K562 (cell line): ENCODE data around the gene USP12. TPM values are rescaled to one million over a fixed set of nuclear protein-coding genes. Genes with fewer than 3 reads are reported as not detected.

Source experiments
- E2F6 ChIP-seq, 2 experiments: IDR thresholded peaks; 2 replicates each; pipeline ENCODE4 v1.6.1; 2011; ENCODE audit warnings: borderline replicate concordance in 1 of 2, control low read depth in 1 of 2, low read depth in 1 of 2, low read length in 1 of 2, mild to moderate bottlenecking in 1 of 2, mixed read lengths in 1 of 2, moderate library complexity in 1 of 2; ENCODE audit not compliant: insufficient read depth in 1 of 2, insufficient read length in 1 of 2, poor library complexity in 1 of 2, severe bottlenecking in 1 of 2; ENCODE audit errors: extremely low read depth in 1 of 2
- FOXK1 ChIP-seq: sonication (generic); formaldehyde crosslinking; IDR thresholded peaks from 2 replicates; pipeline ENCODE4 v1.8.0; 2022; ENCODE audit warnings: missing genetic modification reagents, mild to moderate bottlenecking, borderline replicate concordance
- GMEB1 ChIP-seq: fragments of 250-450 bp; sonication (Bioruptor Pico); IDR thresholded peaks from 2 replicates; pipeline ENCODE4 v1.4.0; 2020; ENCODE audit warnings: mild to moderate bottlenecking
- IFI16 ChIP-seq: fragments of 250-450 bp; sonication (Bioruptor Pico); IDR thresholded peaks from 2 replicates; pipeline ENCODE4 v2.1.2; 2022; ENCODE audit warnings: mild to moderate bottlenecking, inconsistent platforms
- JUND ChIP-seq, 2 experiments: IDR thresholded peaks; 2 replicates in 1 of 2; 3 replicates in 1 of 2; pipeline ENCODE4 v1.6.1; 2011; ENCODE audit warnings: borderline replicate concordance in 2 of 2, low read depth in 2 of 2, low read length in 2 of 2, improper control_type of control experiment in 1 of 2, missing biosample characterization in 1 of 2, missing genetic modification characterization in 1 of 2, missing genetic modification reagents in 1 of 2
- MCM7 ChIP-seq, 2 experiments: fragments of 450-650 bp; IDR thresholded peaks; 2 replicates each; pipeline ENCODE4 v1.6.1; 2016 to 2018
- NUFIP1 ChIP-seq: fragments of 450-650 bp; IDR thresholded peaks from 2 replicates; pipeline ENCODE4 v1.6.1; 2018; ENCODE audit not compliant: partially characterized antibody
- SNRNP70 ChIP-seq: fragments of 200-400 bp; formaldehyde crosslinking; optimal IDR thresholded peaks from 2 replicates; pipeline ENCODE3; 2017; ENCODE audit warnings: low read depth, low read length
- ZBTB40 ChIP-seq, 2 experiments: fragments of 450-650 bp in 1 of 2; sonication (generic) in 1 of 2; formaldehyde crosslinking in 1 of 2; IDR thresholded peaks; 2 replicates each; pipeline versions ENCODE4 v1.7.1 to v1.9.0; 2016 to 2022; ENCODE audit warnings: inconsistent platforms in 1 of 2, mild to moderate bottlenecking in 1 of 2, missing genetic modification reagents in 1 of 2
- ZBTB8A ChIP-seq: fragments of 450-650 bp; IDR thresholded peaks from 2 replicates; pipeline ENCODE4 v1.6.1; 2018; ENCODE audit warnings: mild to moderate bottlenecking, moderate library complexity; ENCODE audit not compliant: partially characterized antibody
- ZNF224 ChIP-seq: sonication (generic); formaldehyde crosslinking; IDR thresholded peaks from 2 replicates; pipeline ENCODE4 v1.8.0; 2022; ENCODE audit warnings: mild to moderate bottlenecking, missing genetic modification reagents
- ZNF717 ChIP-seq: fragments of 250-450 bp; sonication (Bioruptor Pico); IDR thresholded peaks from 2 replicates; pipeline ENCODE4 v1.5.0; 2021
- polyA plus RNA-seq, 8 experiments: library from polyadenylated mRNA; depleted of rRNA in 4 of 8; stranded (reverse) in 5 of 8; unstranded in 3 of 8; fragments of >200 nt; fragmentation: Nextera tagmentation in 2 of 8; fragmentation: Illumina TruSeq in 1 of 8; extraction: Ambion mirVana in 2 of 8; extraction: Trizol in 1 of 8; gene quantifications; 2 replicates each; pipeline versions ENCODE4 v1.2.1 to v1.2.3, GENCODE V29; 2011 to 2014; ENCODE audit warnings: inconsistent platforms in 1 of 8, missing spikeins in 1 of 8
- total RNA-seq, 7 experiments: library from RNA; depleted of rRNA in 6 of 7; stranded (reverse); fragments of >200 nt in 6 of 7; fragmentation: Illumina TruSeq in 2 of 7; extraction: Trizol in 2 of 7; gene quantifications; 2 replicates each; pipeline versions ENCODE4 v1.2.1 to v1.2.3, GENCODE V29; 2011 to 2021; ENCODE audit warnings: low replicate concordance in 1 of 7

The USP12 gene
- total and polyA plus RNA-seq, 9 of the 15 experiments (the other 6 are each of a cell fraction or from before 2014, with no cell fraction given) = 1.8 to 20.5 (median 13.3) TPM

- TF ChIP-seq JUND (IDR thresholded peaks at IDR 0.05; ENCODE audit: borderline replicate concordance, low read depth, low read length) (peak; percentile 65; the same call in 1 of the 2 replicates), JUND (tag; IDR thresholded peaks at IDR 0.05; ENCODE audit: borderline replicate concordance, low read depth, low read length) (peak; percentile 97; the same call in 2 of the 3 replicates), ZBTB8A (no peak), ZNF224 (no peak), MCM7 (IDR thresholded peaks at IDR 0.05) (no peak), ZBTB40 (IDR thresholded peaks at IDR 0.05) (no peak), ZBTB40 (CRISPR knock-in tag; IDR thresholded peaks at IDR 0.05) (no peak), E2F6 (IDR thresholded peaks at IDR 0.05; ENCODE audit: borderline replicate concordance in 1 of 2, extremely low read depth in 1 of 2, insufficient read depth in 1 of 2, insufficient read length in 1 of 2, low read depth in 1 of 2, low read length in 1 of 2, poor library complexity in 1 of 2, severe bottlenecking in 1 of 2) (no peak), IFI16 (peak; percentile 99), SNRNP70 (no peak), GMEB1 (CRISPR knock-in tag) (peak; percentile 76), NUFIP1 (peak; percentile 98), ZNF717 (CRISPR knock-in tag) (no peak), FOXK1 (CRISPR knock-in tag) (no peak)
Measured at GRCh38 chr13:27138457-27139093, 33.0 kb downstream of the USP12 start (continued).
